Thoracic aorta (tissue), 2 donors: ENCODE measurements around the gene BEST3. TPM values are rescaled to one million over a fixed set of nuclear protein-coding genes. Genes with fewer than 3 reads are reported as not detected.
A peak's percentile ranks its signal among the peaks of the same experiment; 100 is the strongest.

Experiments
- ATAC-seq: fragments of 150-250 bp; one replicate; pipeline ENCODE4 v1.8.0; 2017; ENCODE audit warnings: low read depth; ENCODE audit not compliant: insufficient number of reproducible peaks, low FRiP score
- DNase-seq: peaks from one replicate; pipeline ENCODE4 v3.0.0-alpha.2; 2020; ENCODE audit warnings: low spot score
- H3K27ac ChIP-seq, 2 donors: fragments of 200-600 bp; sonication (generic); 1 replicate in 1 of 2; 2 replicates in 1 of 2; pipeline ENCODE4 v1.5.1; 2016; ENCODE audit warnings: mild to moderate bottlenecking in 2 of 2, moderate library complexity in 2 of 2
- H3K27me3 ChIP-seq: fragments of 200-600 bp; sonication (generic); replicated peaks from 2 replicates; pipeline ENCODE4 v1.6.0; 2016; ENCODE audit warnings: mild to moderate bottlenecking; ENCODE audit not compliant: insufficient read depth
- H3K36me3 ChIP-seq: fragments of 200-600 bp; sonication (generic); one replicate; pipeline ENCODE4 v1.5.1; 2016
- H3K4me1 ChIP-seq, 2 donors: fragments of 200-600 bp; sonication (generic); 1 replicate in 1 of 2; 2 replicates in 1 of 2; pipeline versions ENCODE4 v1.5.1 to v1.6.0; 2016; ENCODE audit warnings: low read depth in 2 of 2, mild to moderate bottlenecking in 1 of 2; ENCODE audit not compliant: control insufficient read depth in 1 of 2
- H3K4me3 ChIP-seq: fragments of 200-600 bp; sonication (generic); 2 replicates; pipeline ENCODE4 v1.5.1; 2016; ENCODE audit warnings: mild to moderate bottlenecking
- H3K9me3 ChIP-seq: fragments of 200-600 bp; sonication (generic); 2 replicates; pipeline ENCODE4 v1.5.1; 2016
- total RNA-seq, 2 donors: library from RNA; depleted of rRNA; stranded (reverse); fragments of >200 nt; gene quantifications; one replicate each; pipeline versions ENCODE4 v1.1.0 to v1.2.3, GENCODE V29; 2016
- TF ChIP-seq, protein P1 (sequence below): fragments of 200-600 bp; sonication (generic); IDR thresholded peaks from one replicate; pipeline ENCODE4 v1.5.1; 2019; ENCODE audit warnings: antibody characterized with exemption

BEST3 gene
- total RNA-seq, result not detected

DNA sequence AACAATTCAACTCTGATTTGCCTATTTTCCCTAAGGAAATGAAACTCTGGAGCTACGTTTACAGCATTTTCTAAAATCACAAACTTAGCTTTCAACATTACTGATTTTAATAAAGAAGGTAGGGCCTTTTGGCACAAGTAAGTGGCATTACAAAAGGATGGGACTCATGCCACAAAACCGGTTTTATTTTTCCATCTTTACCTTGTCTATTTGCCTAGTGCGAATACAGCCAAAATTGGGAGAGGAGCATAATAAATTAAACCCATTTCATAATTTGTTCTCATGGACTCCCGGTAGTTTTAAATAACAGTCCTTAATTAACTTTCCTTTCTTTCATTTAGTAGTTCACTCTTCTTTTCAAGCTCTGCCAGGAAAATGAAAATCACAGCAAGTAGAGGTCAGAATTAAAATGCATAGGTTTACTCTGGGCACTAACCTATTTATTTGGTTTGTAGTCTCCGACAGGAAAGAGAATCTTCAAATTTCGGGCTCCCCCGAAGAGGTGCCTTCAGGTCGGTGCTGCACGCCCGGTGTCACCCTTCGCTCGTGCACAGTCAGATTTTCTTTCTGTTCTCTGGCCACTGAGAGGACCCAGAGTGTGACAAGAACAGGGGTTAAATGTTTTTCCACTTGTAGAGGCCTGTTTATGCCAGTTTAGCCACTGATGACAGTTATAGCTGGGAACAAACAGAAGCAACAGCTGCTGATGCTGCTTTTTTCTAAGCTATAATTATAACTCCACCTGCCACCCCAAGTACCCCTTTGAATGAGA is at the start of gene BEST3:
Gene BEST3, minus strand, starts transcription at position 535 of the 772 bp plus-strand sequence. CDS start 1,505 bp downstream, outside the sequence.
- Histone ChIP-seq H3K27me3 (no peaks in the 10 kb centered on the region), H3K4me1 (no peaks in the 10 kb centered on the region), H3K4me3 (no peak within 1 kb of the TSS), H3K9me3 (no peaks in the 10 kb centered on the region), H3K27ac (no peak within 1 kb of the TSS), H3K36me3 (no peaks in the 10 kb centered on the region)
- no peak for DNase-seq
- ATAC-seq, result no peak
- TF ChIP-seq, protein P1, sequence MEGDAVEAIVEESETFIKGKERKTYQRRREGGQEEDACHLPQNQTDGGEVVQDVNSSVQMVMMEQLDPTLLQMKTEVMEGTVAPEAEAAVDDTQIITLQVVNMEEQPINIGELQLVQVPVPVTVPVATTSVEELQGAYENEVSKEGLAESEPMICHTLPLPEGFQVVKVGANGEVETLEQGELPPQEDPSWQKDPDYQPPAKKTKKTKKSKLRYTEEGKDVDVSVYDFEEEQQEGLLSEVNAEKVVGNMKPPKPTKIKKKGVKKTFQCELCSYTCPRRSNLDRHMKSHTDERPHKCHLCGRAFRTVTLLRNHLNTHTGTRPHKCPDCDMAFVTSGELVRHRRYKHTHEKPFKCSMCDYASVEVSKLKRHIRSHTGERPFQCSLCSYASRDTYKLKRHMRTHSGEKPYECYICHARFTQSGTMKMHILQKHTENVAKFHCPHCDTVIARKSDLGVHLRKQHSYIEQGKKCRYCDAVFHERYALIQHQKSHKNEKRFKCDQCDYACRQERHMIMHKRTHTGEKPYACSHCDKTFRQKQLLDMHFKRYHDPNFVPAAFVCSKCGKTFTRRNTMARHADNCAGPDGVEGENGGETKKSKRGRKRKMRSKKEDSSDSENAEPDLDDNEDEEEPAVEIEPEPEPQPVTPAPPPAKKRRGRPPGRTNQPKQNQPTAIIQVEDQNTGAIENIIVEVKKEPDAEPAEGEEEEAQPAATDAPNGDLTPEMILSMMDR, result no peak

DNA sequence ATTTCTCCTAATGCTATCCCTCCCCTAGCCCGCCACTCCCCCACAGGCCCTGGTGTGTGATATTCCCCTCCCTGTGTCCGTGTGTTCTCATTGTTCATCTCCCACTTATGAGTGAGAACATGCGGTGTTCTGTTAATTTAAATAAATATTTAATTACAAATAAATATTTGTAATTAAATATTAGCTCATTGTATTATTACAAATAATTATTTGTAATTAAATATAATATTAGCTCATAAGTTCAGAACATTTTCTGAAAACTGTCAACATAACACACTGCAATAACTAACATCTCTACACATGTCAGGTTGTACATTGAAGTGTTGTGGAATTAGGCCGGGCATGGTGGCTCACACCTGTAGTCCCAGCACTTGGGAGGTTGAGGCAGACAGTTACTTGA is 45.0 kb upstream of the BEST3 start:
- TF ChIP-seq, protein P1, result no peak
- H3K4me3 ChIP-seq, result no peak overlapping the region
- no peak overlapping the region for H3K27ac ChIP-seq
- no peaks in the 10 kb centered on the region for H3K9me3 ChIP-seq
- no peaks in the 10 kb centered on the region for H3K27me3 ChIP-seq
- DNase-seq (no peak), ATAC-seq (no peak)
- H3K4me1 ChIP-seq, result peaks cover 4 to 8% of the 10 kb centered on the region in 2 donors
- H3K36me3 ChIP-seq, result no peaks in the 10 kb centered on the region

DNA sequence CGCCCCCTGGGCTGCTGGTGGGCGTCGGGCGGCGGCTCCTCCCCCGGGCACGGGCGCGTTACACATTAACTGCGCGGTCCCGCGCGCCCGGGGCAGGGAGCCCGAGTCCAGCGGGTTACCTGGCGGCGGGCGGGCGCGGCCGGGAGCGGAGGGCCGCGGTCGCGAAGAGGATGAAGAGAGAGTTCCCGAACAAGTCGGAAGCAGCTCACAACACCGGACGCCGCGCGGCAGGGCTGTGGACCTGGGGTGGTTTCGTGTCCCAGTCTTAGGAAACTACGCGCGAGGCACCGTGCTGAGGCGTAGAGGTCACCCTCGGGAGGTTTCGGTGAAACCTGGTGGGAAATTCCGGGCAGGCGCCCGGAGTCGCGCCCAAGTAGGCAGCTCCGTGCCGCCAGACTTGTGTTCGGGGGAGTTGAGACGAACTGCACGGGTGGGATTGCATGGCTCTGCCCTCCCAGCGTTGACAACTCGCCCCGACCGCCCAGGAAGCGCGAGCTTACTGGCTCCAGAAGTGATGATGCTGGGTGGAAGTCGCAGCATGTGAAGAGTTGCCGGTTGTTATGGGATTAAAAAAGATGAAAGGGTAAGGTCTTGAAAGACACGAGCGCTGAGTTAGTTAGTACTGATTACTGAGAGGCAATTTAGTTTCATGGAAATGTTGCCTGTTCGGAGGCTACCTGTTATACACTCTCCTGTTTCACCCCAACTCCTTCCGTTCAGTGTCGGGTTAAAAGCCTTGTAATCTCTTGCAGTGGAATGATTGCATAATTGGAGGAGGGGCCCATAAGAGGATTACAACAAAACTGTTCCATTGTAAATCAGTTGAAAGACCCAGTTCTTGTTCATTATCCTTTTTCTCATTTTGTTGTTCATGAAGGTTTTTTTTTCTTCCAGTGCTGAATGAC is 40.4 kb upstream of the BEST3 start:
- Histone ChIP-seq H3K4me3 (peak overlapping the region; percentile 88), H3K4me1 (peaks cover 4 to 8% of the 10 kb centered on the region in 2 donors), H3K36me3 (no peaks in the 10 kb centered on the region), H3K27me3 (no peaks in the 10 kb centered on the region), H3K27ac (peak overlapping the region in 1 of 2 donors; percentile 22), H3K9me3 (no peaks in the 10 kb centered on the region)
- TF ChIP-seq, protein P1, result no peak
- ATAC-seq (peak; percentile 23), DNase-seq (peak; percentile 2)

DNA sequence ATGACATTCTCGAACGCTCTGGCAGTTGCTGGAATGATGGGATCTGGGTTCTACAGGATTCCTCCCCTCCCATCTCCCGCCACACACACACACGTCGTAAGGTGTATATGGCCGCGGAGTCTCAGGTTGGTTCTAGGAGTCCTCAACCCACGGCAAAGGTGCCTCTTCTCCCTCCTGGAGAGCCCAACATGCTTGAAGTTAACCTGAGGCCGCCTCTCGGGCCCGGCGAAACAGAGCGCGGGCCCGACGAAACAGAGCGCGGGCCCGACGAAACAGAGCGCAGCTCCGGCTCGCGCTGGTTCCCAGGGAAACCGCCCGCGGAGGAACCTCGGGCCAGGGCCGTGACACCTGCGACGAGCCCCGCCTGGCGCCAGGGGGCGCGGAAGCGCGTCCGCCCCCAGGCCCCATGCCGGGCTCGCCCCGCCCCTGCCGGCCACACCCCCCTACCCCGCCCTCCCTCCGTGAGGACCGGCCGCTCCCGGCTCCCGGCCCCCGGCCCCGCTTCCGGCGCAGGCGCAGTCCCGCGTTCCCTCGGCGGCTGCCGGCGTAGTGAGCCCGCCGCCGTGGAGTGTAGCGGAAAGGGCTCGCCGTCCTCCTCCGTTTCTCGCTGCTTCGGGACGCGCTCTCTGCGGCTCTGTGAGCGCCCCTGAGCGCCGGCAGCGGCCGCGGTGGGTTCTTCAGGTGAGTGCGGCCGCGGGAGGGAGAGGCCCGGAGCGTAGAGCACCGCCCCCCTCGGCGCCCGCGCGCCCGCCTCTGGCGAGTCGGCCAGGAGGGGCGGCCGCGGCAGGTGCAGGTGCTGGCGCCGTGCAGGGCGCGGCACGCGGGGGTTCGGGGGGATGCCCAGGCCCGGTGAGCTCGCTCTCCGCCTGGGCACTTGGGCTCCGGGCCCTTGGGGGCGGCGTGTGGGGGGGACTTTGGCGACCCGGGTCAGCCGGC is 39.5 kb upstream of the BEST3 start, which contains the start of gene RAB3IP:
Gene RAB3IP, plus strand, starts transcription at position 510 of the 936 bp plus-strand sequence. CDS start 16,549 bp downstream, outside the sequence.
- Histone ChIP-seq H3K9me3 (no peaks in the 10 kb centered on the region), H3K4me3 (peak within 1 kb of the TSS; percentile 88), H3K36me3 (no peaks in the 10 kb centered on the region), H3K27me3 (no peaks in the 10 kb centered on the region), H3K27ac (peak within 1 kb of the TSS in 1 of 2 donors; percentile 22), H3K4me1 (peaks cover 4 to 8% of the 10 kb centered on the region in 2 donors)
- TF ChIP-seq, protein P1, result peak; percentile 57
- DNase-seq (peak; percentile 21), ATAC-seq (peak; percentile 57)
